ENCODE results near the gene ZNF549.

ZNF549 gene

DNA sequence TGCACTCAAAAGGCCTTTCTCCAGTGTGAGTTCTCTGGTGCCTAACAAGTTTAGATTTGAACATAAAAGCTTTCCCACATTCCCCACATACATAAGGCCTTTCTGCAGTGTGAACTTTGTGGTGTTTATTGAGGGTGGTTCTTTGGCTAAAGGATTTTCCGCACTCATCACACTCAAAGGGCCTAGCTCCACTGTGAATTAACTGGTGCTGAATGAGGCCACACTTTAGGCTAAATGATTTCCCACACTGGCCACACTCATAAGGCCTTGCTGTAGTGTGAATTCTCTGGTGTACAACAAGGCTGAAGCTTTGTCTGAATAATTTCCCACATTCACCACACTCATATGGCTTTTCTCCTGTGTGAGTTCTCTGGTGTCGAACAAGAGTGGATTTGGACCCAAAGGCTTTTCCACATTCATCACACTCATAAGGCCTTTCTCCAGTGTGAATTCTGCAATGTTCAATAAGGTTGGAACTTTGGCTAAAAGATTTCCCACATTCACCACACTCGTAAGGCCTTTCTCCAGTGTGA lies 45.3 kb downstream of the ZNF549 start:
- TF ChIP-seq, protein P1, sequence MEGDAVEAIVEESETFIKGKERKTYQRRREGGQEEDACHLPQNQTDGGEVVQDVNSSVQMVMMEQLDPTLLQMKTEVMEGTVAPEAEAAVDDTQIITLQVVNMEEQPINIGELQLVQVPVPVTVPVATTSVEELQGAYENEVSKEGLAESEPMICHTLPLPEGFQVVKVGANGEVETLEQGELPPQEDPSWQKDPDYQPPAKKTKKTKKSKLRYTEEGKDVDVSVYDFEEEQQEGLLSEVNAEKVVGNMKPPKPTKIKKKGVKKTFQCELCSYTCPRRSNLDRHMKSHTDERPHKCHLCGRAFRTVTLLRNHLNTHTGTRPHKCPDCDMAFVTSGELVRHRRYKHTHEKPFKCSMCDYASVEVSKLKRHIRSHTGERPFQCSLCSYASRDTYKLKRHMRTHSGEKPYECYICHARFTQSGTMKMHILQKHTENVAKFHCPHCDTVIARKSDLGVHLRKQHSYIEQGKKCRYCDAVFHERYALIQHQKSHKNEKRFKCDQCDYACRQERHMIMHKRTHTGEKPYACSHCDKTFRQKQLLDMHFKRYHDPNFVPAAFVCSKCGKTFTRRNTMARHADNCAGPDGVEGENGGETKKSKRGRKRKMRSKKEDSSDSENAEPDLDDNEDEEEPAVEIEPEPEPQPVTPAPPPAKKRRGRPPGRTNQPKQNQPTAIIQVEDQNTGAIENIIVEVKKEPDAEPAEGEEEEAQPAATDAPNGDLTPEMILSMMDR (IDR thresholded peaks at IDR 0.05; ENCODE audit: low read depth, low read length): no peak

DNA sequence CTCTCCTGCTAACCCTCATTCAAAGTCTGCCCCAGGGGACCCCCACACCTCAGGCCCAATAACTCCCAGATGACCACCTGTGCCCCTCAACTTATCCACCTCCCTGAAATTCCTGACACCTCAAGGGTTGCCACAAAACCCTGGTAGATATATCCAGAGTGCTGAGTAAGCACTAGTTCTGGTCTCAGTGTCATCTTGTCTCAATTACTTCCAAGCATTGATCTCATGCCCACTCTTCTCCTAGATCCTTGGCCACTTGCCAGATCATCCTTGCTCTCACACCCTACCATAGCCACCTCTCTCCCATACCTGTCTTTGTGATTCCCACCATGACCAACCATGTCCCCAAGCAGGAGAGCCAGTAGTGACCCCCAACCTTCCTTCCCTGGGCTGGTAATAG lies 49.5 kb downstream of the ZNF549 start:
- TF ChIP-seq, protein P1 (IDR thresholded peaks at IDR 0.05; ENCODE audit: low read depth, low read length): no peak
- H3K4me3 ChIP-seq (ENCODE audit: low read depth, low read length): no peak overlapping the region
- DNase-seq (ENCODE audit: low read depth, low spot score): no peak
- in situ Hi-C loops (cut with HindIII; ENCODE audit: low sequenced_read_pairs): no loop called here

More for the DNA sequence above, 45.3 kb downstream of the ZNF549 start:
- in situ Hi-C loops (cut with HindIII; ENCODE audit: low sequenced_read_pairs): no loop called here
- H3K4me3 ChIP-seq (ENCODE audit: low read depth, low read length): no peak overlapping the region
- DNase-seq (ENCODE audit: low read depth, low spot score): no peak

DNA sequence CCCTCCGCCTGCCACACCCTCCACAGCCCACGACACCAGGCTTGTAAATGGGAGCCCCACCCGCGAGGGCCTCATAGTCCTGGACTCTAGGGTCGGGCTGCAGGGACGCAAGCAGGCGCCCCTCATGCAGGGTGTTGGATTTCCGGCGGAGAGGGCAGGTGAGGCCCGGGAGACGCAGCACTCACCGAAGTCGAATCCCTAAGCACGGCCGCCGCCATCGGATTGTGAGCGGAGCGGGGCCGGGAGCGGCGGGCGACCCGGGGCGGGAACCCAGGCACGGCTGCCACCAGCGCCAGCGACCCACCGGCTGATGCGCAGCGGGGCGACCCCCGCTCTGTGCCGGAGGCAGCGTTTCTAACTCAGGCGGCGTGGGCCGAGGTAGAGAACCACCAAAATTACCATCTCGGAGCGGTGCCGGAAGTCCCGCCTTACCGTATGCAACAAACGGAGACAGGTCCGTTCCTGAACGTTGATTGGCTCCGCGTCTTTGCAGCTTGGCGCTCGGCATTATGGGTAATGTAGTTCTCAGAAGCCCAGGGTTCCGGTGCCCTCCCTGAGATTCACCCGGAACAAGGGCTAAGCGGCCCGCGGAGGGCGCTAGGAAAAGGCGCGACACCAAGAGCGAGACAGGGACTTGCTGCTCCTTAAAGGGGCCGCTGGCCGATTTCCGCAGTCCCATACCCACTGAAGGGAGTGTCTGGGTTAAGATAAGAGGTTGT lies 51.5 kb downstream of the ZNF549 start, which contains the start of gene ZNF416:
TSS of gene ZNF416 (minus strand) at position 425 of the 719 bp plus-strand sequence. CDS start at position 218, 207 bp downstream.
- in situ Hi-C loops (cut with HindIII; ENCODE audit: low sequenced_read_pairs): no loop called here
- TF ChIP-seq, protein P1 (IDR thresholded peaks at IDR 0.05; ENCODE audit: low read depth, low read length): peak; percentile 4
- DNase-seq (ENCODE audit: low read depth, low spot score): peak; percentile 99
- H3K4me3 ChIP-seq (ENCODE audit: low read depth, low read length): peak within 1 kb of the TSS; percentile 87

DNA sequence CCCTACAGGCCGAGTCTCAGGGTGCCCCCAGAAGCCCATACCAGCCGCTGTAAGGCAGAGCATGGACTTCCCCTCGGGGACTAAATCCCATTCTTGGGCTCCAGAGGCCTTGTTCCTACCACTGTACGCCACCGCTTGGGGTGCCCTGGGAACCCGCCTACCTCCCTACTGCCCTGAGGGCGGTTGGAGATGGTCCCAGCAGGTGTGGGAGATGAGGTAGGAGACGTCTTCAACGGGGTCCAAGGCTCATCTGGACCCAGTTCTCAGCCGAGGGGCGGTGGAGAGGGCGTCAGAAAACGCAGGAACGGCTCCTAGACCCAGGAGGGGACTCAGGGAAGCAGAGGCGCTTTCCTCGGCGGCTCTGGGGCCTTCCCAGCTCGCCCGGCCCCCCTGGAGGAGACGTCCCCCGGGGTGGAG lies 56.0 kb downstream of the ZNF549 start:
- H3K4me3 ChIP-seq (ENCODE audit: low read depth, low read length): no peak overlapping the region
- TF ChIP-seq, protein P1 (IDR thresholded peaks at IDR 0.05; ENCODE audit: low read depth, low read length): no peak
- in situ Hi-C loops (cut with HindIII; ENCODE audit: low sequenced_read_pairs): no loop called here
- no peak for DNase-seq (ENCODE audit: low read depth, low spot score)

DNA sequence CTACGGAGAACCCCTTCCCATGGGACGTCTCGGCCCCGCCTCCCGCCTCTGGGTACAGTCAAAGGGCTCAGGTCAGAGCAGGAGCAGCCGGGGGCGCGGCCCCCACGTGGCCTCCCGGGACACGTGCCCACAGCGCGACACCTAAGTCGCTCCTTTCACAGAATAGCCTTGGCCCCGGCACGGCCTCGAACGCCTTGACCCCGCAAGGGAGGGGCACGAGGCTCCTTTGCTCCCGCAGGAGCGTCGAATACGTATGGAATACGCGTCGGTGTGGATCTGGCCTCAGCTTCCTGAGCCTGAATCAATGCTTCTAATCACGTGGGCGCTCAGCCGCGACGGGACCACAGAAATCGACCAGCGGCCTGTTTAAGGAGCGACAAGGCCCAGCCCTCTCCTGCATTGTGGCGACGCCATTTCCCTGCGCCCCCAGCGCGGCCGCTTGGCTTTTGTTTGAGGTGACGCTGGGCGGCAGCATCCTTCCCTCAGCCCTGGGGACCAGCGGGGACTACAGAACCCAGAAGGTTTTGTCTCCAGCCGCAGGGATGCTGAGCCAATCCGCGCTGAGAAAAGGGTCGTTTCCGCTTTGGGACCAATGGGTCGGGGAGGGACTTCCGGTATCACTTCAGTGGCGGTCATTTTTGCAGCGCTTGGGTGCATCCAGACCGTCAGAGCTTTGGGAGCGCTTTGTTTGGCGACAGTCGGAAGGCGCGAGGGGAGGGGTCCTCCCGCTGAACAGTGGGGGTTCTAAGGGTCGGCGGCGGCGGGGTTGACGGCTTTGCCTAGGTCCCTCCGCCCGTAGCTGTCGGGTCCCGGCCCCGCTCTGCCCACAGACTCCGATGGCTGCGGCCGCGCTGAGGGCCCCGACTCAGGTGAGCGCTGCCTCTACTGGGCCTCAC lies 56.6 kb downstream of the ZNF549 start, which contains the start of gene ZIK1:
TSS of gene ZIK1 (plus strand) at position 625 of the 896 bp plus-strand sequence. CDS start at position 837, 212 bp downstream.
- TF ChIP-seq, protein P1 (IDR thresholded peaks at IDR 0.05; ENCODE audit: low read depth, low read length): no peak
- H3K4me3 ChIP-seq (ENCODE audit: low read depth, low read length): peak within 1 kb of the TSS; percentile 67
- DNase-seq (ENCODE audit: low read depth, low spot score): peak; percentile 95
- in situ Hi-C loops (cut with HindIII; ENCODE audit: low sequenced_read_pairs): no loop called here

DNA sequence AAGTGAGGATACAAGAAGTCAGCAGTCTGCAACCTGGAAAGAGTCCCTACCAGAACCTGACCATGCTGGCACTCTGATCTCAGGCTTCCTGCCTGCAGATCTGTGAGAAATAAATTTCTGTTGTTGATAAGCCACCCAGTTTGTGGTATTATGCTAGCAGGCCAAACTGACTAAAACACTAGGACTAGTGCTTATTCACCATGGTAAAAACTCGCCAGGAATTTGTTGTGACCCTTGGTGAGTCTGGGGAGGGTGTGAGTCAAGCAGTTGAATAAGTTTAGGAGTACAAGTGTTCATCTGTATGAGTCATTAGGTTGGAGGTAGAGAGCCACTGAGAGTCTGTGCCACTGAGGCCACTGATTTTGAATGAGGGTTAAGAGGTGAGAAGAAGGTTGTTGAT lies 60.4 kb downstream of the ZNF549 start:
- in situ Hi-C loops (cut with HindIII; ENCODE audit: low sequenced_read_pairs): no loop called here
- DNase-seq (ENCODE audit: low read depth, low spot score): peak; percentile 55
- no peak overlapping the region for H3K4me3 ChIP-seq (ENCODE audit: low read depth, low read length)
- TF ChIP-seq, protein P1 (IDR thresholded peaks at IDR 0.05; ENCODE audit: low read depth, low read length): no peak

Data from astrocyte of the spinal cord (primary cell).